NCI-H146 (cell line): ENCODE data around the gene KCNK10.
A peak's percentile ranks its signal among the peaks of the same experiment; 100 is the strongest.

Experiments
- DNase-seq: peaks from one replicate; lab custom pipeline; 2025; lab: John Stamatoyannopoulos, UW

The KCNK10 gene

GRCh38 chr14:88228522-88229236, 94.4 kb downstream of the KCNK10 start:
- no peak for DNase-seq

GRCh38 chr14:88227693-88228092, 95.4 kb downstream of the KCNK10 start:
- DNase-seq: no peak

GRCh38 chr14:88225721-88226120, 97.3 kb downstream of the KCNK10 start:
- DNase-seq: peak; percentile 41

- no peak for DNase-seq
Measured at GRCh38 chr14:88218119-88218915, 104.8 kb downstream of the KCNK10 start.

GRCh38 chr14:88212691-88213090, 110.4 kb downstream of the KCNK10 start:
- peak; percentile 8 for DNase-seq

GRCh38 chr14:88210426-88210825, 112.6 kb downstream of the KCNK10 start:
- no peak for DNase-seq

- DNase-seq: no peak
Measured at GRCh38 chr14:88209273-88209672, 113.8 kb downstream of the KCNK10 start.

- no peak for DNase-seq
Measured at GRCh38 chr14:88208858-88209257, 114.2 kb downstream of the KCNK10 start.

GRCh38 chr14:88204221-88204620, 118.8 kb downstream of the KCNK10 start:
- peak; percentile 5 for DNase-seq

GRCh38 chr14:88203291-88203690, 119.8 kb downstream of the KCNK10 start:
- no peak for DNase-seq

GRCh38 chr14:88202286-88202685, 120.8 kb downstream of the KCNK10 start:
- DNase-seq: no peak

- DNase-seq: no peak
Measured at GRCh38 chr14:88201851-88202250, 121.2 kb downstream of the KCNK10 start.

GRCh38 chr14:88199882-88200281, 123.2 kb downstream of the KCNK10 start:
- no peak for DNase-seq

GRCh38 chr14:88198446-88198845, 124.6 kb downstream of the KCNK10 start:
- DNase-seq: peak; percentile 72

GRCh38 chr14:88196925-88197324, 126.1 kb downstream of the KCNK10 start:
- DNase-seq: no peak

- DNase-seq: no peak
Measured at GRCh38 chr14:88196116-88196890, 126.8 kb downstream of the KCNK10 start.

- no peak for DNase-seq
Measured at GRCh38 chr14:88195676-88196075, 127.4 kb downstream of the KCNK10 start.

GRCh38 chr14:88194531-88194930, 128.5 kb downstream of the KCNK10 start:
- DNase-seq: no peak

- DNase-seq: no peak
Measured at GRCh38 chr14:88191605-88192004, 131.5 kb downstream of the KCNK10 start.

- peak; percentile 71 for DNase-seq
Measured at GRCh38 chr14:88189417-88190191, 133.5 kb downstream of the KCNK10 start.

GRCh38 chr14:88188745-88189416, 134.2 kb downstream of the KCNK10 start:
- no peak for DNase-seq
